Left ventricle myocardium superior (tissue), 1 donor: ENCODE data around the gene HIP1. TPM values are rescaled to one million over a fixed set of nuclear protein-coding genes. Genes with fewer than 3 reads are reported as not detected.
"Not testable (repeated sequence)": the region's sequence is repeated elsewhere in the genome, so short reads cannot be mapped to it uniquely, and the experiment has no call there.

Source experiments
- ATAC-seq: fragments of 200-7000 bp; cut with Tn5 transposase; one replicate; pipeline ENCODE4 v1.9.1; 2020; ENCODE audit warnings: mild to moderate bottlenecking, moderate library complexity
- DNase-seq: peaks from one replicate; pipeline ENCODE4 v3.0.0-alpha.2; 2020
- intact Hi-C: fragments of 100-400 bp; cut with micrococcal nuclease; formaldehyde crosslinking; loops from one replicate; pipeline ENCODE4 v1.11.0; 2022
- total RNA-seq: library from RNA; stranded (reverse); fragmentation: NEBNext Ultra II Directional; extraction: Animal tissue kit (Norgen Biotek cat#: 25700); gene quantifications from one replicate; pipeline ENCODE4 v1.2.1, GENCODE V29; 2021
- donor health status: DM: no; HTN: yes; CAD: no; lungs with severe emphysema.

Gene HIP1
- total RNA-seq, 1 donor from 2014 or later = 17.8 TPM

- DNase-seq, ATAC-seq, intact Hi-C loops: not testable (repeated sequence)
Measured at GRCh38 chr7:75485355-75485978, 253.3 kb downstream of the HIP1 start.

Other genes with a start within 250 kb of the HIP1 start
- not detected for gene SPDYE5, start 246.6 kb downstream of the HIP1 start, total RNA-seq
- gene CCL26, start 33.3 kb upstream of the HIP1 start, total RNA-seq = not detected
- gene CCL24, start 74.9 kb upstream of the HIP1 start, total RNA-seq = 0.47 TPM
- 17.9 TPM for gene RHBDD2, start 140.1 kb upstream of the HIP1 start, total RNA-seq
- 45.7 TPM for gene POR, start 176.2 kb upstream of the HIP1 start, total RNA-seq